ENCODE results near the gene ASXL2. TPM values are rescaled to one million over a fixed set of nuclear protein-coding genes. Genes with fewer than 3 reads are reported as not detected.

The ASXL2 gene
- total and polyA plus RNA-seq, 12 donors, result 1.8 to 34.0 (median 28.6) TPM

- no peaks in the 10 kb centered on the region for H3K27me3 ChIP-seq
- H3K27ac ChIP-seq, result no peak overlapping the region
- H3K36me3 ChIP-seq, result peaks cover 0 to 44% (median 20%) of the 10 kb centered on the region in 9 donors
- TF ChIP-seq CTCF (IDR thresholded peaks at IDR 0.05), result no peak
- no peak for ATAC-seq
- WGBS, 2 donors, result 92 to 93% methylated on average over 2 of the region's 2 CpGs
- H3K9me3 ChIP-seq, result no peaks in the 10 kb centered on the region
- H3K4me3 ChIP-seq, result no peak overlapping the region
- DNase-seq, result no peak
- intact Hi-C loops (cut with DNase I), result no loop called here
- H3K4me1 ChIP-seq, result peaks cover 0 to 9% (median 0%) of the 10 kb centered on the region in 9 donors
Measured at GRCh38 chr2:25808006-25808383, 70.3 kb downstream of the ASXL2 start.

GRCh38 chr2:25806941-25807340 is 71.3 kb downstream of the ASXL2 start:
- ATAC-seq (no peak), DNase-seq (no peak)
- WGBS, 2 donors, result 91 to 94% methylated on average over 1 of the region's 1 CpG
- Histone ChIP-seq H3K27me3 (no peaks in the 10 kb centered on the region), H3K4me3 (no peak overlapping the region), H3K9me3 (no peaks in the 10 kb centered on the region), H3K27ac (no peak overlapping the region), H3K4me1 (no peaks in the 10 kb centered on the region), H3K36me3 (peaks cover 0 to 55% (median 21%) of the 10 kb centered on the region in 9 donors)
- intact Hi-C loops (cut with DNase I), result no loop called here
- TF ChIP-seq CTCF (IDR thresholded peaks at IDR 0.05), result no peak

DNA sequence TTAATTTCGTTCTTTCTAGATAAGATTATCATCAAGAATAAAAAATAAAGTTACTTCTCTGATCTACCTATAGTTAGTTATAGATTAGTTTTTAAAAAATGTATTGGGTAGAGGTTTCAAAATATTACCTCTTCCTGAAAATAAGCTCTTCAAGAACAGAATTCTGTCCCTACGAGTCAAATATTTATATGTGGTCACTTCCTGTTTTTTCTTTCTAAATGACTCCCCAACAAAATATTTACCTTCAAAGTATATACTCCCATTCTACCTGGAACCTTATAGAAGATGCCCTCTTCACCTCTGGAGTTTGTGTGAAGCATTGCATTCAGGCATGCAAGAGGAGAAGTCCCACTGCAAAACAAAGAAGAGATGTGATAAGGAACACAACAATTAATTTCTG is 72.3 kb downstream of the ASXL2 start:
- peaks cover 0 to 59% (median 21%) of the 10 kb centered on the region in 9 donors for H3K36me3 ChIP-seq

DNA sequence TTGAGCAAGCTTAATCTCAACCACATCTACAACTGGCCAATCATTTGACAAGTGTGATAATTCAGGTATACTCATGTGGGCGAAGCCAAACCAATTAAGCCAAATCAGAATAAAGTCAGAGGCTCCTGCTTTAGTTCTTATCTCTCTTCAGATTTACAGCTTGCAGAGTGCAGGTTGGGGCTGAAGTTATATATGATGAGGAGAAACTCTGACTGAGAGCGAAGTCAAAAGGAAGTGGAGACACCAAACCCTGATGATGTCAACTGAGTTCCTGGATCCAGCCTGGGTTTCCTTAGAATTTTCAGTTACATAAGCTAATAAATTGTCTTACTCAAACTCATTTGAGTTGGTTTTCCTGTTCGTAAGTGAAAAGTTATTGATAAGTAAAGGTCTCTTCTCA is 73.9 kb downstream of the ASXL2 start:
- DNase-seq (no peak), ATAC-seq (no peak)
- H3K9me3 ChIP-seq, result no peaks in the 10 kb centered on the region
- 98 to 99% methylated on average over 3 of the region's 3 CpGs for WGBS, 2 donors
- H3K36me3 ChIP-seq, result peaks cover 0 to 64% (median 21%) of the 10 kb centered on the region in 9 donors
- H3K27ac ChIP-seq, result no peak overlapping the region
- H3K4me3 ChIP-seq, result no peak overlapping the region
- no peaks in the 10 kb centered on the region for H3K27me3 ChIP-seq
- TF ChIP-seq CTCF (IDR thresholded peaks at IDR 0.05), result no peak
- H3K4me1 ChIP-seq, result no peaks in the 10 kb centered on the region
- intact Hi-C loops (cut with DNase I), result no loop called here

More for the DNA sequence above, 72.3 kb downstream of the ASXL2 start:
- H3K27ac ChIP-seq, result no peak overlapping the region
- no peak overlapping the region for H3K4me3 ChIP-seq
- DNase-seq, result no peak
- H3K9me3 ChIP-seq, result no peaks in the 10 kb centered on the region
- TF ChIP-seq CTCF (IDR thresholded peaks at IDR 0.05), result no peak
- H3K4me1 ChIP-seq, result no peaks in the 10 kb centered on the region
- H3K27me3 ChIP-seq, result no peaks in the 10 kb centered on the region
- intact Hi-C loops (cut with DNase I), result no loop called here
- 84 to 86% methylated on average over 2 of the region's 2 CpGs for WGBS, 2 donors
- no peak for ATAC-seq
